Measurements from ENCODE around the gene CEL. TPM values are rescaled to one million over a fixed set of nuclear protein-coding genes. Genes with fewer than 3 reads are reported as not detected.
"Not testable (repeated sequence)": the region's sequence is repeated elsewhere in the genome, so short reads cannot be mapped to it uniquely, and the experiment has no call there.

CEL gene
- 0.17 TPM for polyA plus RNA-seq (2012; ENCODE audit: missing spikeins)

GRCh38 chr9:133061764-133062145 lies at the start of gene CEL:
TSS of gene CEL (plus strand) at chr9:133061981. CDS start at chr9:133062003, 22 bp downstream.
- peak; percentile 81 for FAIRE-seq
- not testable (repeated sequence) for DNase-seq (ENCODE audit: insufficient read length)

GRCh38 chr9:133014696-133015095 lies 47.1 kb upstream of the CEL start:
- FAIRE-seq (no peak), DNase-seq (ENCODE audit: insufficient read length) (no peak)
- TF ChIP-seq POLR2A (IDR thresholded peaks at IDR 0.05; ENCODE audit: low read depth, low read length), result no peak
- no peak for TF ChIP-seq POLR2AphosphoS5 (IDR thresholded peaks at IDR 0.05; ENCODE audit: low read depth, low read length)
- no peak for TF ChIP-seq TAF1 (IDR thresholded peaks at IDR 0.05; ENCODE audit: borderline replicate concordance, low read depth, low read length)

DNA sequence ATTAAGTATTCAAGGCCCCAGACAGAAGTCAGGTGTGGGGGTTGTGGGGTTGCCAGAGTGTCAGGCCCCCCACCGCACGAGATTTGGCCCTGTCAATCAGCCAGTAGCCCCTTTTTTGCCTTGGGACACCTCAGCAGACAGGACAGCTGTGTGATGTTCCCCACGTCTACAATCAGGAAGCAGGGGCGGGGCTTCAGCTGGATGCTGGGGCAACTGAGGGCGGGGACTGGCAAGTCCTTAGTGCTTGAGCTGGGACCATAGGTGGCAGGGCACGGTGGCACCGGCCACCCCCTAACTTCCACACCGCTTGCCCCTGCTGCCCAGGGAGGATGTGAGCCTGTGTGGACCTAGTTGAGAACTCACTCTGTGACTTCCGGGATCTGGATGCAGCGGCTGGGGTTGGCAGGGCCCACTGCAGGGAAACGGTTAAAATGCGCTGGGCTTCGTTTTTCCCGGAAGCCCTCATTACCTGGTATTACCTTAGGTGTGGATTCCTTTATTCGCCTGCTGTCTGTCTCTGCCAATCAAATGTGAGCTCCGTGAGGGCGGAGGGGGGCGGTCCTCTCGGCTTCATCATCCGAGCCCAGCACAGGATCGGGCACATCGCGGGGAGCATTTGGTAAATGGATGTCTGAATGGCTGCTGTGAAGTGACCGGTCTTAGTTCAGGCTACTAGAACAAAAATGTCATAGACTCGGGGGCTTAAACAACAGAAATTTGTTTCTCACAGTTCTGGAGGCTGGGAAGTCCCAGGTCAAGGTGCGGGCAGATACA lies 38.5 kb upstream of the CEL start:
- no peak for FAIRE-seq
- TF ChIP-seq POLR2AphosphoS5 (IDR thresholded peaks at IDR 0.05; ENCODE audit: low read depth, low read length), result no peak
- no peak for TF ChIP-seq TAF1 (IDR thresholded peaks at IDR 0.05; ENCODE audit: borderline replicate concordance, low read depth, low read length)
- no peak for TF ChIP-seq POLR2A (IDR thresholded peaks at IDR 0.05; ENCODE audit: low read depth, low read length)
- DNase-seq (ENCODE audit: insufficient read length), result no peak

- no peak for TF ChIP-seq POLR2AphosphoS5 (IDR thresholded peaks at IDR 0.05; ENCODE audit: low read depth, low read length)
- no peak for TF ChIP-seq TAF1 (IDR thresholded peaks at IDR 0.05; ENCODE audit: borderline replicate concordance, low read depth, low read length)
- TF ChIP-seq POLR2A (IDR thresholded peaks at IDR 0.05; ENCODE audit: low read depth, low read length), result no peak
- no peak for FAIRE-seq
- DNase-seq (ENCODE audit: insufficient read length), result no peak
Observed at GRCh38 chr9:133026426-133026825, 35.4 kb upstream of the CEL start.

DNA sequence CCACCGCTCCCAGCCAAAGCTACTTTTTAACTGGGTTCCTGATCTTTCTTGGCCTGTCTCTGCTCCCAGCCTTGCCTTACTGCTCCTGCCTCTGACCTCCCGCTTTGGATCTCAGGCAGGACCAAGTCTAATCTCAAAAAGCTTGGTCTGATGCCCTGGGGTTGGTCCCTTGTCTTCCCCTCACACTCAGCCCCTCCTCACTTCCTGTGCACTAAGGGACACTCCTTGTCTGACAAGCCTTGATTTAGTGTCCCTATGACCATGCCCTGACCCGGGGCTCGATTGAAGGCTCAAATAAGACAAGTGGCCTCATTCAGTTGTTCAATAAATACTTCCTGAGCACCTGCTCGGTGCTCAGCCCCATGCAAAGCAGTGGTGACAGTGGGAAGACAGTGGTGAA lies 34.6 kb upstream of the CEL start:
- FAIRE-seq (no peak), DNase-seq (ENCODE audit: insufficient read length) (no peak)
- TF ChIP-seq TAF1 (IDR thresholded peaks at IDR 0.05; ENCODE audit: borderline replicate concordance, low read depth, low read length), result no peak

- FAIRE-seq (no peak), DNase-seq (ENCODE audit: insufficient read length) (no peak)
- TF ChIP-seq POLR2A (IDR thresholded peaks at IDR 0.05; ENCODE audit: low read depth, low read length), result no peak
- no peak for TF ChIP-seq POLR2AphosphoS5 (IDR thresholded peaks at IDR 0.05; ENCODE audit: low read depth, low read length)
- TF ChIP-seq TAF1 (IDR thresholded peaks at IDR 0.05; ENCODE audit: borderline replicate concordance, low read depth, low read length), result no peak
Observed at GRCh38 chr9:133028221-133028620, 33.6 kb upstream of the CEL start.

- FAIRE-seq (no peak), DNase-seq (ENCODE audit: insufficient read length) (no peak)
- no peak for TF ChIP-seq POLR2AphosphoS5 (IDR thresholded peaks at IDR 0.05; ENCODE audit: low read depth, low read length)
Observed at GRCh38 chr9:133029994-133030316, 31.8 kb upstream of the CEL start.

DNA sequence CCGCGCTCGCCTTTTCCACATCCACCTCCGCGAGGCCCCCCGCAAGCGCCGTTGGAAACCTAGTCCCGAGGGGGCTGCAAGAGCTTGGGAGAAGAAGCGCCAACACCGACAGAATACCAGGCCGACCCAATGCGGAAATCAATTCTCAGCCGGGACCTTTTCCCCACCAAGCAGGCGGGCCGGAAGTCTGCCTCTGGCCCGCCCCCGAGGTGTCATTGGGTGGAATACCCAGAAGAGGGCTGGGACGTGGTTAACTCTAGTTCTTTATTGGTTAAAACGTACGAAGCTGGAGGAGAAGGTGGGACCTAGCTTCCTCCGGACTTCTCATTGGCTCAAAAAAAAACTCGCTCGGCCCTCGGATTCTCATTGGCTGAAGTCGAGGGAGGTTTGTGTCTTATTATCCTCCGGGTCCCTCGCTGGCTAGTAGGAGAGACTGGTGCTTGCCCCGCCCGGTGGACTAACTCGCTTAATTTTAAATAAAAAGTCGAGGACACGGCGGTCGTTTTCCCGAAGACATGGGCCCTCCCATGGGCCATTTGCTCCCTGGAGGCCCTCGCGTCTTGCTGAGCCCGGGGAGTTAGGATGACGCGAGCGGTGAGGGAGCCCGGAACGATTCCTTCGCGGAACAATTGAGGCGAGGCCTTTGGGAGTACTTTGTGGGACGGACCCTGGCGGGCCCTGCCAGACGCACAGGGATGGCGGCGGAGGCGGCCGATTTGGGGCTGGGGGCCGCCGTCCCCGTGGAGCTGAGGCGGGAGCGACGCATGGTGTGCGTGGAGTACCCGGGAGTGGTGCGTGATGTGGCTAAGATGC lies 31.3 kb upstream of the CEL start, which contains the start of gene GTF3C5:
Gene GTF3C5, plus strand, starts transcription at position 681 of the 813 bp plus-strand sequence. Its CDS starts 15 bp downstream, at position 696.
- FAIRE-seq, result peak; percentile 90
- TF ChIP-seq TAF1 (IDR thresholded peaks at IDR 0.05; ENCODE audit: borderline replicate concordance, low read depth, low read length) (peak; percentile 99), POLR2A (IDR thresholded peaks at IDR 0.05; ENCODE audit: low read depth, low read length) (peak; percentile 84), POLR2AphosphoS5 (IDR thresholded peaks at IDR 0.05; ENCODE audit: low read depth, low read length) (peak; percentile 72)

DNA sequence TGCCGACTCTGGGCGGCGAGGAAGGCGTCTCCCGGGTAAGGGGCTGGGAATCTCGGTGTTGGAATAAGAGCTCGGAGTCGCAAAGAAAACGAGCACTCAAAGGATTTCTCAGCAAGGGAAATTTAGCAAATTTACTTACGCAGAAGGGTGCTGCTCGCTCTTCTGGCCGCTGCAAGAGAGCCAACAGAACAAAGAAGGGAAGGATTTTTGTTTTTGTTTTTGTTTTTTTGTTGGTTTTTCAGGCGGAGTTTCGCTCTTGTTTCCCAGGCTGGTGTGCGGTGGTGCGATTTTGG lies 30.7 kb upstream of the CEL start:
- TF ChIP-seq POLR2AphosphoS5 (IDR thresholded peaks at IDR 0.05; ENCODE audit: low read depth, low read length), result no peak
- no peak for TF ChIP-seq POLR2A (IDR thresholded peaks at IDR 0.05; ENCODE audit: low read depth, low read length)
- no peak for TF ChIP-seq TAF1 (IDR thresholded peaks at IDR 0.05; ENCODE audit: borderline replicate concordance, low read depth, low read length)
- FAIRE-seq, result no peak
- no peak for DNase-seq (ENCODE audit: insufficient read length)

More for the DNA sequence above, 31.3 kb upstream of the CEL start, which contains the start of gene GTF3C5:
- peak; percentile 98 for DNase-seq (ENCODE audit: insufficient read length)

DNA sequence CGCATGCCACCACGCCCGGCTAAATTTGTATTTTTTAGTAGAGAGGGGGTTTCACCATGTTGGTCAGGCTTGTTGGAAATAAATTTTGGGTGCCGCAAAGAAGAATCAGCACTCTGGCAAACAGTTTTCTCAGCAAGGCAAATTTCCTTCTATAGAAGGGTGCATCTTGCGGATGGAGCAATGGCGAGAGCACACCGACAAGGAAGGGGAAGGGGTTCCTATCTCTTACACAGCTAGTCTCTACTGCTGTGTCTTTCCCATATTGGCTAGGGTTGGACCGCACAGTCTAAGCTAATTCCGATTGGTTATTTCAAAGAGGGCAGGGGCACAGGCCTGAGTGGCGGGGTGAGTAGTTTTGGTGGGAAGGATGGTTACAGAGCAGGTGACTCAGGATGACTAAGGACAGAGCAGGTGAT lies 30.3 kb upstream of the CEL start:
- TF ChIP-seq POLR2A (IDR thresholded peaks at IDR 0.05; ENCODE audit: low read depth, low read length) (no peak), TAF1 (IDR thresholded peaks at IDR 0.05; ENCODE audit: borderline replicate concordance, low read depth, low read length) (no peak), POLR2AphosphoS5 (IDR thresholded peaks at IDR 0.05; ENCODE audit: low read depth, low read length) (no peak)
- FAIRE-seq (no peak), DNase-seq (ENCODE audit: insufficient read length) (no peak)

DNA sequence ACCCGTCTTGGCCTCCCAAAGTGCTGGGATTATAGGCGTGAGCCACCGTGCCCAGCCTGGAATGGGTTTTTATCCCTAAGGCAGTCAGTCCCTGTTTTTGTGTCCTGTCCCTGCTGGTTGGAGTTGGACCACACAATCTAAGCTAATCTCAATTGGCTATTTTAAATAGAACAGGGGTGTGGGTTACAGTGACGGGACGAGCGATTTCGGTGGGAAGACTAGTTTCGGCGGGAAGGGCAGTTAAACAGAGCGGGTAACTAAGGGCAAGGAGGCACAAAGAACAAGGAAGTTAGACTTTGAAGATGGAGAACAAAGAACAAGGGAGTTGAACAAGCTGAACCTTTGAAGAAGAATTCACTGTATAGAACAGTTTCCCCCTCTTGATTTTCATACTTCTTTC lies 29.6 kb upstream of the CEL start:
- no peak for FAIRE-seq
- DNase-seq (ENCODE audit: insufficient read length), result no peak
- TF ChIP-seq POLR2A (IDR thresholded peaks at IDR 0.05; ENCODE audit: low read depth, low read length), result no peak

- TF ChIP-seq POLR2AphosphoS5 (IDR thresholded peaks at IDR 0.05; ENCODE audit: low read depth, low read length) (no peak), POLR2A (IDR thresholded peaks at IDR 0.05; ENCODE audit: low read depth, low read length) (no peak)
- FAIRE-seq (no peak), DNase-seq (ENCODE audit: insufficient read length) (no peak)
Observed at GRCh38 chr9:133035669-133036068, 26.1 kb upstream of the CEL start.

Data from GM12892 (cell line).